Fibroblast of skin of left biceps (primary cell): ENCODE data around the gene LHX3.

Experiments
- DNase-seq, 2 experiments: peaks; one replicate each; pipeline ENCODE4 v3.0.0-alpha.2; 2013; ENCODE audit warnings: low read depth in 2 of 2

LHX3 gene

GRCh38 chr9:136177224-136177623, 27.7 kb downstream of the LHX3 start:
- no peak for DNase-seq

- no peak for DNase-seq
Observed at GRCh38 chr9:136175616-136176197, 29.2 kb downstream of the LHX3 start.

GRCh38 chr9:136174779-136175615, 29.9 kb downstream of the LHX3 start:
- no peak for DNase-seq

- no peak for DNase-seq
Observed at GRCh38 chr9:136173648-136174290, 31.2 kb downstream of the LHX3 start.

GRCh38 chr9:136172412-136173079, 32.4 kb downstream of the LHX3 start:
- DNase-seq: no peak

- DNase-seq: no peak
Observed at GRCh38 chr9:136171801-136172411, 33.0 kb downstream of the LHX3 start.

GRCh38 chr9:136171009-136171800, 33.7 kb downstream of the LHX3 start:
- DNase-seq: no peak

- no peak for DNase-seq
Observed at GRCh38 chr9:136170006-136170901, 34.7 kb downstream of the LHX3 start.

- no peak for DNase-seq
Observed at GRCh38 chr9:136169495-136169894, 35.4 kb downstream of the LHX3 start.

- no peak for DNase-seq
Observed at GRCh38 chr9:136163248-136163850, 41.6 kb downstream of the LHX3 start.

GRCh38 chr9:136160995-136161610, 43.8 kb downstream of the LHX3 start:
- DNase-seq: no peak

- no peak for DNase-seq
Observed at GRCh38 chr9:136160381-136160841, 44.5 kb downstream of the LHX3 start.

GRCh38 chr9:136159851-136160250, 45.1 kb downstream of the LHX3 start:
- no peak for DNase-seq

GRCh38 chr9:136157477-136158265, 47.3 kb downstream of the LHX3 start:
- no peak for DNase-seq

GRCh38 chr9:136156209-136157120, 48.5 kb downstream of the LHX3 start:
- DNase-seq: no peak

GRCh38 chr9:136155576-136155975, 49.4 kb downstream of the LHX3 start:
- DNase-seq: no peak

- DNase-seq: no peak
Observed at GRCh38 chr9:136154943-136155342, 50.0 kb downstream of the LHX3 start.
